ENCODE results near the gene ZIC3. TPM values are rescaled to one million over a fixed set of nuclear protein-coding genes. Genes with fewer than 3 reads are reported as not detected.

Gene ZIC3
- total RNA-seq, 3 donors from 2014 or later (not counting 1 experiment from before 2014, with no cell fraction given), result not detected

DNA sequence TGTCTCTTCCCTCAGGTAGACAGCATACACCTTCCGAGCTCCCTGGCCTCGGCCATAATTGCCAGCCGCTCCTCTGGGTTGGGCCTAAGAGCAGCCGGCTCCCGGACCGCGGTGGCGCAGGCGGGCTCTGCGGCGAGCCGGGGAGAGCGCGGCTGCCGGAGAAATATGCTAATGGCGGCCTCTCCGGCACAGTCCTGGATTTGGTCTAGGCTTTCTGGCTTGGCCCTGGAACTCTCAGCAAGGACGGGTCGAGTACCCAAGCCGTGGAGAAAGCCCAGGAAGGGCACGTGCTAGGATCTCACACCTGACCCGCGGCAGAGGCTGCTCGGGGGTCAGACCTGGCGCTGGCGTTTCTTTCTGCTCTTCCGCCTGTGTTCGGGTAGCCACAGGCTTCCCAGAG, 18.6 kb upstream of the ZIC3 start:
- Mint-ChIP-seq H3K4me3 (no peak overlapping the region), H3K4me1 (no peaks in the 10 kb centered on the region), H3K27me3 (ENCODE audit: low read depth in 2 of 2) (peaks cover 30 to 53% of the 10 kb centered on the region in 2 donors), H3K36me3 (no peaks in the 10 kb centered on the region), H3K27ac (no peak overlapping the region), H3K9me3 (no peaks in the 10 kb centered on the region)
- Histone ChIP-seq H3K4me1 (ENCODE audit: control insufficient read depth, insufficient read depth, low read length) (no peaks in the 10 kb centered on the region), H3K27me3 (ENCODE audit: control insufficient read depth, insufficient read depth, low read length) (peaks cover 9% of the 10 kb centered on the region), H3K27ac (ENCODE audit: low read length) (no peak overlapping the region), H3K4me3 (ENCODE audit: low read length) (no peak overlapping the region), H3K9me3 (ENCODE audit: control insufficient read depth, insufficient read depth, low read length) (no peaks in the 10 kb centered on the region), H3K36me3 (ENCODE audit: control insufficient read depth, insufficient read depth, low read length) (no peaks in the 10 kb centered on the region)
- no peak for ATAC-seq
- WGBS (ENCODE audit: insufficient coverage), result 4% methylated on average over 28 of the region's 28 CpGs
- intact Hi-C loops (cut with micrococcal nuclease), result no loop called here
- DNase-seq, result no peak
- TF ChIP-seq, protein P1, sequence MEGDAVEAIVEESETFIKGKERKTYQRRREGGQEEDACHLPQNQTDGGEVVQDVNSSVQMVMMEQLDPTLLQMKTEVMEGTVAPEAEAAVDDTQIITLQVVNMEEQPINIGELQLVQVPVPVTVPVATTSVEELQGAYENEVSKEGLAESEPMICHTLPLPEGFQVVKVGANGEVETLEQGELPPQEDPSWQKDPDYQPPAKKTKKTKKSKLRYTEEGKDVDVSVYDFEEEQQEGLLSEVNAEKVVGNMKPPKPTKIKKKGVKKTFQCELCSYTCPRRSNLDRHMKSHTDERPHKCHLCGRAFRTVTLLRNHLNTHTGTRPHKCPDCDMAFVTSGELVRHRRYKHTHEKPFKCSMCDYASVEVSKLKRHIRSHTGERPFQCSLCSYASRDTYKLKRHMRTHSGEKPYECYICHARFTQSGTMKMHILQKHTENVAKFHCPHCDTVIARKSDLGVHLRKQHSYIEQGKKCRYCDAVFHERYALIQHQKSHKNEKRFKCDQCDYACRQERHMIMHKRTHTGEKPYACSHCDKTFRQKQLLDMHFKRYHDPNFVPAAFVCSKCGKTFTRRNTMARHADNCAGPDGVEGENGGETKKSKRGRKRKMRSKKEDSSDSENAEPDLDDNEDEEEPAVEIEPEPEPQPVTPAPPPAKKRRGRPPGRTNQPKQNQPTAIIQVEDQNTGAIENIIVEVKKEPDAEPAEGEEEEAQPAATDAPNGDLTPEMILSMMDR (IDR thresholded peaks at IDR 0.05), result no peak

- no peak for ATAC-seq
- H3K27ac ChIP-seq (ENCODE audit: low read length), result no peak overlapping the region
- peaks cover 9% of the 10 kb centered on the region for H3K27me3 ChIP-seq (ENCODE audit: control insufficient read depth, insufficient read depth, low read length)
- H3K9me3 ChIP-seq (ENCODE audit: control insufficient read depth, insufficient read depth, low read length), result no peaks in the 10 kb centered on the region
- H3K4me1 Mint-ChIP-seq, result no peaks in the 10 kb centered on the region
- H3K36me3 Mint-ChIP-seq, result no peaks in the 10 kb centered on the region
- H3K9me3 Mint-ChIP-seq, result no peaks in the 10 kb centered on the region
- 10% methylated on average over 10 of the region's 14 CpGs for WGBS (ENCODE audit: insufficient coverage)
- TF ChIP-seq, protein P1 (IDR thresholded peaks at IDR 0.05), result no peak
- no peaks in the 10 kb centered on the region for H3K4me1 ChIP-seq (ENCODE audit: control insufficient read depth, insufficient read depth, low read length)
- no peaks in the 10 kb centered on the region for H3K36me3 ChIP-seq (ENCODE audit: control insufficient read depth, insufficient read depth, low read length)
- peaks cover 30 to 50% of the 10 kb centered on the region in 2 donors for H3K27me3 Mint-ChIP-seq (ENCODE audit: low read depth in 2 of 2)
- no peak overlapping the region for H3K27ac Mint-ChIP-seq
- H3K4me3 ChIP-seq (ENCODE audit: low read length), result no peak overlapping the region
- no peak for DNase-seq
- intact Hi-C loops (cut with micrococcal nuclease), result no loop called here
- H3K4me3 Mint-ChIP-seq, result no peak overlapping the region
Observed at GRCh38 chrX:137548261-137548660, 17.7 kb upstream of the ZIC3 start.

GRCh38 chrX:137549073-137549472, 16.9 kb upstream of the ZIC3 start:
- DNase-seq, result no peak
- intact Hi-C loops (cut with micrococcal nuclease), result no loop called here
- Histone ChIP-seq H3K27ac (ENCODE audit: low read length) (no peak overlapping the region), H3K4me3 (ENCODE audit: low read length) (no peak overlapping the region), H3K27me3 (ENCODE audit: control insufficient read depth, insufficient read depth, low read length) (peaks cover 9% of the 10 kb centered on the region), H3K4me1 (ENCODE audit: control insufficient read depth, insufficient read depth, low read length) (no peaks in the 10 kb centered on the region), H3K36me3 (ENCODE audit: control insufficient read depth, insufficient read depth, low read length) (no peaks in the 10 kb centered on the region), H3K9me3 (ENCODE audit: control insufficient read depth, insufficient read depth, low read length) (no peaks in the 10 kb centered on the region)
- Mint-ChIP-seq H3K4me1 (no peaks in the 10 kb centered on the region), H3K27me3 (ENCODE audit: low read depth in 2 of 2) (peaks cover 30 to 43% of the 10 kb centered on the region in 2 donors), H3K36me3 (no peaks in the 10 kb centered on the region), H3K27ac (no peak overlapping the region), H3K4me3 (no peak overlapping the region), H3K9me3 (no peaks in the 10 kb centered on the region)
- no peak for ATAC-seq
- 9% methylated on average over 21 of the region's 24 CpGs for WGBS (ENCODE audit: insufficient coverage)
- TF ChIP-seq, protein P1 (IDR thresholded peaks at IDR 0.05), result no peak
